GM18499 (cell line): ENCODE measurements around the gene CDCA4.
"Not testable (repeated sequence)": the region's sequence is repeated elsewhere in the genome, so short reads cannot be mapped to it uniquely, and the experiment has no call there.

ENCODE experiments used
- ATAC-seq: cut with Tn5 transposase; IDR thresholded peaks from one replicate; pipeline ENCODE4 v1.9.1; 2021; ENCODE audit warnings: moderate number of reproducible peaks; ENCODE audit not compliant: insufficient read depth, unreplicated experiment

Gene CDCA4

GRCh38 chr14:105020815-105021655 lies at the start of gene CDCA4:
Gene CDCA4 (minus strand): TSS chr14:105021083. CDS start chr14:105011929, 9,154 bp downstream.
- no peak for ATAC-seq

- ATAC-seq = peak; percentile 29
Measured at GRCh38 chr14:105069871-105070759, 49.2 kb upstream of the CDCA4 start.

GRCh38 chr14:105069522-105069870 lies 48.6 kb upstream of the CDCA4 start:
- ATAC-seq = no peak

GRCh38 chr14:105068818-105069217 lies 47.9 kb upstream of the CDCA4 start:
- no peak for ATAC-seq

GRCh38 chr14:105067969-105068301 lies 47.1 kb upstream of the CDCA4 start:
- no peak for ATAC-seq

- no peak for ATAC-seq
Measured at GRCh38 chr14:105067140-105067968, 46.5 kb upstream of the CDCA4 start.

- no peak for ATAC-seq
Measured at GRCh38 chr14:105066240-105067071, 45.6 kb upstream of the CDCA4 start.

- no peak for ATAC-seq
Measured at GRCh38 chr14:105065280-105066228, 44.7 kb upstream of the CDCA4 start, which contains the start of gene GPR132. Gene GPR132 (minus strand): TSS chr14:105065430. CDS start chr14:105055420, 10,010 bp downstream.

- ATAC-seq = no peak
Measured at GRCh38 chr14:105064721-105065143, 43.8 kb upstream of the CDCA4 start.

- no peak for ATAC-seq
Measured at GRCh38 chr14:105064001-105064400, 43.1 kb upstream of the CDCA4 start.

GRCh38 chr14:105063506-105063905 lies 42.6 kb upstream of the CDCA4 start:
- not testable (repeated sequence) for ATAC-seq

- no peak for ATAC-seq
Measured at GRCh38 chr14:105063056-105063455, 42.2 kb upstream of the CDCA4 start.

- ATAC-seq = no peak
Measured at GRCh38 chr14:105062048-105062433, 41.2 kb upstream of the CDCA4 start.

- no peak for ATAC-seq
Measured at GRCh38 chr14:105061428-105062047, 40.7 kb upstream of the CDCA4 start.

GRCh38 chr14:105060751-105061427 lies 40.0 kb upstream of the CDCA4 start:
- no peak for ATAC-seq

- ATAC-seq = no peak
Measured at GRCh38 chr14:105059925-105060565, 39.2 kb upstream of the CDCA4 start.
